ENCODE measurements around the gene SH2B3. TPM values are rescaled to one million over a fixed set of nuclear protein-coding genes. Genes with fewer than 3 reads are reported as not detected.

The SH2B3 gene
- total RNA-seq, 2 experiments from 2014 or later: 48.7 to 52.7 TPM

DNA sequence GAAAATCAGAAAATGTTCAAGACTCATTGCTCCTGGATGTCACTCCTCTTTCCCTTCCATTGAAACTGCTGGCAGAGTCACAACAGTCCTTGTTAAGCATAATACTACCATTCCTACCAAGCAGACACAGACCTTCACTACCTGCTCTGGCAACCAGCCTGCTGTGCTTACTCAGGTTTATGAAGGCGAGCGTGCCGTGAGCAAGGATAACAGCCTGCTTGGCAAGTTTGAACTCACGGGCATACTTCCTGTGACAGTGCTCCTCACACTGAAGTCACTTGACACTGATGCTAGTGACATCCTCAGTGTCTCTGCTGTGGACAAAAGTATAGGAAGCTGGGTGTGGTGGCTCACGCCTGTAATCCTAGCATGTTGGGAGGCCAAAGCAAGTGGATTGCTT is 21.1 kb upstream of the SH2B3 start:
- TF ChIP-seq CTCF (IDR thresholded peaks at IDR 0.05): no peak
- intact Hi-C loops (cut with micrococcal nuclease): no loop called here
- ChIA-PET CTCF (interaction anchor here (1.0 to 2.9 kb wide), 4 partner anchors 12 to 428 kb away, joined by 3 to 14 read pairs (median 4); no protein-coding TSS in a partner anchor), POLR2A (interaction anchor here (0.6 kb wide), 1 partner anchor 1061 kb away, joined by 3 read pairs; no protein-coding TSS in a partner anchor)
- no peaks in the 10 kb centered on the region for H3K27me3 Mint-ChIP-seq
- H3K36me3 Mint-ChIP-seq (ENCODE audit: low read depth): no peaks in the 10 kb centered on the region
- no peak overlapping the region for H3K27ac Mint-ChIP-seq
- no peaks in the 10 kb centered on the region for H3K4me1 Mint-ChIP-seq (ENCODE audit: low read depth)
- ATAC-seq (no peak), DNase-seq (no peak)
- H3K4me3 Mint-ChIP-seq: no peak overlapping the region
- no peaks in the 10 kb centered on the region for H3K9me3 Mint-ChIP-seq

GRCh38 chr12:111386885-111387284 is 18.8 kb upstream of the SH2B3 start:
- DNase-seq (no peak), ATAC-seq (no peak)
- TF ChIP-seq CTCF (IDR thresholded peaks at IDR 0.05): no peak
- intact Hi-C loops (cut with micrococcal nuclease): no loop called here
- Mint-ChIP-seq H3K27me3 (no peaks in the 10 kb centered on the region), H3K27ac (no peak overlapping the region), H3K4me3 (no peak overlapping the region), H3K4me1 (ENCODE audit: low read depth) (no peaks in the 10 kb centered on the region), H3K9me3 (no peaks in the 10 kb centered on the region), H3K36me3 (ENCODE audit: low read depth) (no peaks in the 10 kb centered on the region)
- ChIA-PET CTCF (interaction anchor here (1.7 to 1.9 kb wide), 2 partner anchors 10 to 17 kb away, joined by 5 to 10 read pairs; no protein-coding TSS in a partner anchor), POLR2A (no interaction called here)

- ChIA-PET CTCF (no interaction called here), POLR2A (no interaction called here)
- intact Hi-C loops (cut with micrococcal nuclease): no loop called here
- no peaks in the 10 kb centered on the region for H3K27me3 Mint-ChIP-seq
- DNase-seq: no peak
- H3K27ac Mint-ChIP-seq: no peak overlapping the region
- no peak for TF ChIP-seq CTCF (IDR thresholded peaks at IDR 0.05)
- H3K36me3 Mint-ChIP-seq (ENCODE audit: low read depth): no peaks in the 10 kb centered on the region
- H3K9me3 Mint-ChIP-seq: no peaks in the 10 kb centered on the region
- no peaks in the 10 kb centered on the region for H3K4me1 Mint-ChIP-seq (ENCODE audit: low read depth)
- no peak for ATAC-seq
- no peak overlapping the region for H3K4me3 Mint-ChIP-seq
Observed at GRCh38 chr12:111387747-111388323, 17.9 kb upstream of the SH2B3 start.

- Mint-ChIP-seq H3K36me3 (ENCODE audit: low read depth) (no peaks in the 10 kb centered on the region), H3K9me3 (no peaks in the 10 kb centered on the region), H3K27ac (no peak overlapping the region), H3K4me3 (no peak overlapping the region), H3K27me3 (no peaks in the 10 kb centered on the region), H3K4me1 (ENCODE audit: low read depth) (no peaks in the 10 kb centered on the region)
- no peak for DNase-seq
- ChIA-PET POLR2A (no interaction called here), CTCF (no interaction called here)
- no peak for ATAC-seq
- no peak for TF ChIP-seq CTCF (IDR thresholded peaks at IDR 0.05)
- intact Hi-C loops (cut with micrococcal nuclease): no loop called here
Observed at GRCh38 chr12:111389635-111390034, 16.1 kb upstream of the SH2B3 start.

GRCh38 chr12:111390910-111391309 is 14.8 kb upstream of the SH2B3 start:
- Mint-ChIP-seq H3K4me3 (no peak overlapping the region), H3K27ac (no peak overlapping the region), H3K36me3 (ENCODE audit: low read depth) (no peaks in the 10 kb centered on the region), H3K4me1 (ENCODE audit: low read depth) (no peaks in the 10 kb centered on the region), H3K27me3 (no peaks in the 10 kb centered on the region), H3K9me3 (no peaks in the 10 kb centered on the region)
- ATAC-seq (no peak), DNase-seq (no peak)
- ChIA-PET POLR2A (interaction anchor here (0.6 kb wide), 1 partner anchor 66 kb away, joined by 3 read pairs; no protein-coding TSS in a partner anchor), CTCF (interaction anchor here (1.1 kb wide), 1 partner anchor 61 kb away, joined by 7 read pairs; no protein-coding TSS in a partner anchor)
- no peak for TF ChIP-seq CTCF (IDR thresholded peaks at IDR 0.05)
- intact Hi-C loops (cut with micrococcal nuclease): no loop called here

Measured in activated CD8-positive, alpha-beta T cell treated with anti-CD3 and anti-CD28 coated beads for 36 hours (primary cell).